Measurements from ENCODE around the gene COL25A1. TPM values are rescaled to one million over a fixed set of nuclear protein-coding genes. Genes with fewer than 3 reads are reported as not detected.

COL25A1 gene
- total RNA-seq, 1 experiment from 2014 or later: not detected

DNA sequence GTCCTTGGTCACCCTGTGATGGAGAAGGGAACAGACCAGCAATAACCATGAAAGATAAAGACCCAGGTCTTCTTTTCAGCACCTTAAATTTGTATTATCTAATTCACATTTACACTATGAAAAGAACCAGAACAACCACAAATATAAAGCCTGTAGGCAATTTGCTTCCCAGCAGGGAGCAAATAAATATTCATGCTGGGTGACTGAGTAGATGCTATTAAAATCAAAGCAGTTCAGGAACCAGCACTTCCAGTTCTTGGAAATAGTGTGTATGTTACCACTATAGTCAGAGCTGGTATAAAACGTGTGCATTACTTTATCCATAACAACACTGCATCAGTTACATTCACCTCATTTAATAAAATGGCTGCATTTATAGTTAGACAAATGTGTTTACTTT is 361.8 kb downstream of the COL25A1 start:
- TF ChIP-seq CBX3 (IDR thresholded peaks at IDR 0.05; ENCODE audit: low read depth) (no peak), TCF7L2 (IDR thresholded peaks at IDR 0.05; ENCODE audit: borderline replicate concordance, extremely low read depth, insufficient read depth, insufficient read length) (no peak), SRF (IDR thresholded peaks at IDR 0.05; ENCODE audit: low read depth) (no peak), YY1 (IDR thresholded peaks at IDR 0.05; ENCODE audit: extremely low read depth, insufficient replicate concordance, low read depth, low read length) (no peak), SIN3A (IDR thresholded peaks at IDR 0.05; ENCODE audit: low read depth) (no peak)
- TF ChIP-seq, protein P1, sequence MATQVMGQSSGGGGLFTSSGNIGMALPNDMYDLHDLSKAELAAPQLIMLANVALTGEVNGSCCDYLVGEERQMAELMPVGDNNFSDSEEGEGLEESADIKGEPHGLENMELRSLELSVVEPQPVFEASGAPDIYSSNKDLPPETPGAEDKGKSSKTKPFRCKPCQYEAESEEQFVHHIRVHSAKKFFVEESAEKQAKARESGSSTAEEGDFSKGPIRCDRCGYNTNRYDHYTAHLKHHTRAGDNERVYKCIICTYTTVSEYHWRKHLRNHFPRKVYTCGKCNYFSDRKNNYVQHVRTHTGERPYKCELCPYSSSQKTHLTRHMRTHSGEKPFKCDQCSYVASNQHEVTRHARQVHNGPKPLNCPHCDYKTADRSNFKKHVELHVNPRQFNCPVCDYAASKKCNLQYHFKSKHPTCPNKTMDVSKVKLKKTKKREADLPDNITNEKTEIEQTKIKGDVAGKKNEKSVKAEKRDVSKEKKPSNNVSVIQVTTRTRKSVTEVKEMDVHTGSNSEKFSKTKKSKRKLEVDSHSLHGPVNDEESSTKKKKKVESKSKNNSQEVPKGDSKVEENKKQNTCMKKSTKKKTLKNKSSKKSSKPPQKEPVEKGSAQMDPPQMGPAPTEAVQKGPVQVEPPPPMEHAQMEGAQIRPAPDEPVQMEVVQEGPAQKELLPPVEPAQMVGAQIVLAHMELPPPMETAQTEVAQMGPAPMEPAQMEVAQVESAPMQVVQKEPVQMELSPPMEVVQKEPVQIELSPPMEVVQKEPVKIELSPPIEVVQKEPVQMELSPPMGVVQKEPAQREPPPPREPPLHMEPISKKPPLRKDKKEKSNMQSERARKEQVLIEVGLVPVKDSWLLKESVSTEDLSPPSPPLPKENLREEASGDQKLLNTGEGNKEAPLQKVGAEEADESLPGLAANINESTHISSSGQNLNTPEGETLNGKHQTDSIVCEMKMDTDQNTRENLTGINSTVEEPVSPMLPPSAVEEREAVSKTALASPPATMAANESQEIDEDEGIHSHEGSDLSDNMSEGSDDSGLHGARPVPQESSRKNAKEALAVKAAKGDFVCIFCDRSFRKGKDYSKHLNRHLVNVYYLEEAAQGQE (IDR thresholded peaks at IDR 0.05; ENCODE audit: low read depth): no peak
- TF ChIP-seq, protein P2, sequence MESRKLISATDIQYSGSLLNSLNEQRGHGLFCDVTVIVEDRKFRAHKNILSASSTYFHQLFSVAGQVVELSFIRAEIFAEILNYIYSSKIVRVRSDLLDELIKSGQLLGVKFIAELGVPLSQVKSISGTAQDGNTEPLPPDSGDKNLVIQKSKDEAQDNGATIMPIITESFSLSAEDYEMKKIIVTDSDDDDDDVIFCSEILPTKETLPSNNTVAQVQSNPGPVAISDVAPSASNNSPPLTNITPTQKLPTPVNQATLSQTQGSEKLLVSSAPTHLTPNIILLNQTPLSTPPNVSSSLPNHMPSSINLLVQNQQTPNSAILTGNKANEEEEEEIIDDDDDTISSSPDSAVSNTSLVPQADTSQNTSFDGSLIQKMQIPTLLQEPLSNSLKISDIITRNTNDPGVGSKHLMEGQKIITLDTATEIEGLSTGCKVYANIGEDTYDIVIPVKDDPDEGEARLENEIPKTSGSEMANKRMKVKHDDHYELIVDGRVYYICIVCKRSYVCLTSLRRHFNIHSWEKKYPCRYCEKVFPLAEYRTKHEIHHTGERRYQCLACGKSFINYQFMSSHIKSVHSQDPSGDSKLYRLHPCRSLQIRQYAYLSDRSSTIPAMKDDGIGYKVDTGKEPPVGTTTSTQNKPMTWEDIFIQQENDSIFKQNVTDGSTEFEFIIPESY (IDR thresholded peaks at IDR 0.05; ENCODE audit: extremely low read depth, insufficient replicate concordance, low read length): no peak
- TF ChIP-seq, protein P3, sequence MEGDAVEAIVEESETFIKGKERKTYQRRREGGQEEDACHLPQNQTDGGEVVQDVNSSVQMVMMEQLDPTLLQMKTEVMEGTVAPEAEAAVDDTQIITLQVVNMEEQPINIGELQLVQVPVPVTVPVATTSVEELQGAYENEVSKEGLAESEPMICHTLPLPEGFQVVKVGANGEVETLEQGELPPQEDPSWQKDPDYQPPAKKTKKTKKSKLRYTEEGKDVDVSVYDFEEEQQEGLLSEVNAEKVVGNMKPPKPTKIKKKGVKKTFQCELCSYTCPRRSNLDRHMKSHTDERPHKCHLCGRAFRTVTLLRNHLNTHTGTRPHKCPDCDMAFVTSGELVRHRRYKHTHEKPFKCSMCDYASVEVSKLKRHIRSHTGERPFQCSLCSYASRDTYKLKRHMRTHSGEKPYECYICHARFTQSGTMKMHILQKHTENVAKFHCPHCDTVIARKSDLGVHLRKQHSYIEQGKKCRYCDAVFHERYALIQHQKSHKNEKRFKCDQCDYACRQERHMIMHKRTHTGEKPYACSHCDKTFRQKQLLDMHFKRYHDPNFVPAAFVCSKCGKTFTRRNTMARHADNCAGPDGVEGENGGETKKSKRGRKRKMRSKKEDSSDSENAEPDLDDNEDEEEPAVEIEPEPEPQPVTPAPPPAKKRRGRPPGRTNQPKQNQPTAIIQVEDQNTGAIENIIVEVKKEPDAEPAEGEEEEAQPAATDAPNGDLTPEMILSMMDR (IDR thresholded peaks at IDR 0.05 in 2 of 3, conservative IDR thresholded peaks at IDR 0.05 in 1 of 3; ENCODE audit: borderline replicate concordance in 1 of 3, insufficient read depth in 1 of 3, low read depth in 2 of 3, low read length in 2 of 3): no peak
- TF ChIP-seq, protein P4, sequence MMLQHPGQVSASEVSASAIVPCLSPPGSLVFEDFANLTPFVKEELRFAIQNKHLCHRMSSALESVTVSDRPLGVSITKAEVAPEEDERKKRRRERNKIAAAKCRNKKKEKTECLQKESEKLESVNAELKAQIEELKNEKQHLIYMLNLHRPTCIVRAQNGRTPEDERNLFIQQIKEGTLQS (IDR thresholded peaks at IDR 0.05): no peak
- no peak overlapping the region for H3K4me3 ChIP-seq (replicated peaks in 1 of 2; ENCODE audit: low read depth in 1 of 2, low read length in 2 of 2)
- no peaks in the 10 kb centered on the region for H3K4me1 ChIP-seq (ENCODE audit: control insufficient read depth in 1 of 2, insufficient read depth in 2 of 2, low read length in 2 of 2)
- no peak for DNase-seq (ENCODE audit: low read depth, low spot score)
- ATAC-seq: no peak
- H3K9me2 ChIP-seq (ENCODE audit: insufficient read depth): no peaks in the 10 kb centered on the region
- no peaks in the 10 kb centered on the region for H3K36me3 ChIP-seq (ENCODE audit: control insufficient read depth in 1 of 2, insufficient read depth in 2 of 2, low read length in 2 of 2)
- no peak overlapping the region for H3K4me2 ChIP-seq (ENCODE audit: low read length)
- peaks cover 36% of the 10 kb centered on the region for H3K27me3 ChIP-seq (ENCODE audit: insufficient read depth, low read length)
- POLR2A ChIA-PET: no interaction called here
- H3K27ac ChIP-seq (ENCODE audit: low read depth, low read length): no peak overlapping the region
- RAD21 ChIA-PET (ENCODE audit: low non-redundant PET in 1 of 2, low total read pairs in 2 of 2, uncharacterized antibody in 2 of 2, unreplicated experiment in 2 of 2): no interaction called here
- intact Hi-C loops (cut with micrococcal nuclease): no loop called here
- no peaks in the 10 kb centered on the region for H4K20me1 ChIP-seq (ENCODE audit: insufficient read depth)
- no peak overlapping the region for H3K9ac ChIP-seq (ENCODE audit: low read length)
- H3K9me3 ChIP-seq (ENCODE audit: control insufficient read depth in 1 of 2, insufficient read depth in 1 of 2, low read depth in 1 of 2, low read length in 2 of 2): no peaks in the 10 kb centered on the region
- H2AFZ ChIP-seq (ENCODE audit: low read depth, low read length, poor library complexity, severe bottlenecking): no peak overlapping the region
- no peaks in the 10 kb centered on the region for H3K79me2 ChIP-seq (ENCODE audit: insufficient read depth, low read length)
- no TSS peak for BruUV-seq (replicated peaks)
- CTCF ChIA-PET: no interaction called here
